Measurements from ENCODE around the gene CLEC3A.

GRCh38 chr16:78022347-78023060 is at the start of gene CLEC3A:
- TF ChIP-seq ZNF274 (IDR thresholded peaks at IDR 0.05; ENCODE audit: low read depth, low read length) (no peak), YY1 (IDR thresholded peaks at IDR 0.05; ENCODE audit: insufficient read depth, insufficient read length) (no peak), SUZ12 (IDR thresholded peaks at IDR 0.05; ENCODE audit: extremely low read depth, insufficient read depth, insufficient read length) (no peak)

Data from NT2/D1 (cell line).